ENCODE measurements around the gene MIP.
"Not testable (repeated sequence)": the region's sequence is repeated elsewhere in the genome, so short reads cannot be mapped to it uniquely, and the experiment has no call there.

The MIP gene

DNA sequence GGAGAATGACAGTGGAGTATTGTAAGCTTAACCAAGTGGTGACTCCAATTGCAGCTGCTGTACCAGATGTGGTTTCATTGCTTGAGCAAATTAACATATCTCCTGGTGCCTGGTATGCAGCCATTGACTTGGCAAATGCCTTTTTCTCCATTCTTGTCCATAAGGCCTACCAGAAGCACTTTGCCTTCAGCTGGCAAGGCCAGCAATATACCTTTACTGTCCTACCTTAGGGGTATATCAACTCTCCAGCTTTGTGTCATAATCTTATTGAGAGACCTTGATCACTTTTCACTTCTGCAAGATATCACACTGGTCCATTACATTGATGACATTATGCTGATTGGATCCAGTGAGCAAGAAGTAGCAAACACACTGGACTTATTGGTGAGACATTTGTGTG, 52.8 kb downstream of the MIP start:
- FAIRE-seq = not testable (repeated sequence)

DNA sequence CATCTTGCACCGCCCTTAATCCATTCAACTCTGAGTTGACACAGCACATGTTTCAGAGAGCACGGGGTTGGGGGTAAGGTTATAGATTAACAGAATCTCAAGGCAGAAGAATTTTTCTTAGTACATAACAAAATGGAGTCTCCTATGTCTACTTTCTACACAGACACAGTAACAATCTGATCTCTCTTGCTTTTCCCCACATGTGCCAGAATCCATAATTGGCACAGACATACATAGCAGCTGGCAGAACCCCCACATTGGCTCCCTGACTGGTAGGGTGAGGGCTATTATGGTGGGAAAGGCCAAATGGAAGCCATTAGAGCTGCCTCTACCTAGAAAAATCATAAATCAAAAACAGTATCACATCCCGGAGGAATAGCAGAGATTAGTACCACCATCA, 53.3 kb downstream of the MIP start:
- not testable (repeated sequence) for FAIRE-seq

All from colon (tissue), 2 donors.